PC-9 (cell line): ENCODE data around the gene TTL. TPM values are rescaled to one million over a fixed set of nuclear protein-coding genes. Genes with fewer than 3 reads are reported as not detected.

ENCODE experiments used
- BruUV-seq: library from RNA; stranded (reverse); fragments of 400-500 nt; replicated peaks from 2 replicates; lab custom pipeline; 2021; lab: Mats Ljungman, UMichigan
- CTCF ChIA-PET: fragments of 300-600 bp; sonication (Branson Sonifier 250); formaldehyde crosslinking; loops from one replicate; lab custom pipeline; 2022; ENCODE audit warnings: antibody characterized with exemption; lab: Charles Lee
- POLR2A ChIA-PET: fragments of 300-600 bp; sonication (Branson Sonifier 250); formaldehyde crosslinking; loops from one replicate; lab custom pipeline; 2022; ENCODE audit warnings: antibody characterized with exemption; ENCODE audit not compliant: unreplicated experiment; lab: Charles Lee
- DNase-seq, 2 experiments: peaks; one replicate each; pipeline versions ENCODE4 v3.0.0 to v3.0.0-alpha.2; 2015 to 2022; ENCODE audit warnings: mixed read lengths in 1 of 2
- H2AFZ ChIP-seq: fragments of 200-600 bp; sonication (generic); 2 replicates; pipeline ENCODE4 v1.8.1; 2017; ENCODE audit warnings: antibody characterized with exemption
- H3F3A ChIP-seq: fragments of 200-600 bp; sonication (generic); 2 replicates; pipeline ENCODE4 v1.8.1; 2017; ENCODE audit warnings: antibody characterized with exemption, mild to moderate bottlenecking, low read depth; ENCODE audit not compliant: insufficient read depth
- H3K27ac ChIP-seq: fragments of 200-600 bp; sonication (generic); 2 replicates; pipeline ENCODE4 v1.6.1; 2016; ENCODE audit warnings: mixed run types
- H3K27me3 ChIP-seq: fragments of 200-600 bp; sonication (generic); 2 replicates; pipeline ENCODE4 v1.6.1; 2016; ENCODE audit warnings: low read depth, mixed run types; ENCODE audit not compliant: insufficient read depth
- H3K36me3 ChIP-seq: fragments of 200-600 bp; sonication (generic); 2 replicates; pipeline ENCODE4 v1.6.1; 2016; ENCODE audit warnings: low read depth, mixed run types
- H3K4me1 ChIP-seq: fragments of 200-600 bp; sonication (generic); replicated peaks from 2 replicates; pipeline ENCODE4 v1.6.1; 2016; ENCODE audit warnings: mixed run types; ENCODE audit not compliant: insufficient read depth
- H3K4me2 ChIP-seq: fragments of 200-600 bp; sonication (generic); 2 replicates; pipeline ENCODE4 v1.6.1; 2017; ENCODE audit warnings: mixed run types
- H3K4me3 ChIP-seq: fragments of 200-600 bp; sonication (generic); 2 replicates; pipeline ENCODE4 v1.6.1; 2016; ENCODE audit warnings: mixed run types
- H3K79me2 ChIP-seq: fragments of 200-600 bp; sonication (generic); 2 replicates; pipeline ENCODE4 v1.6.1; 2017; ENCODE audit warnings: low read depth, mixed run types
- H3K9me2 ChIP-seq: fragments of 200-600 bp; sonication (generic); 2 replicates; pipeline ENCODE4 v1.8.1; 2017; ENCODE audit warnings: mild to moderate bottlenecking; ENCODE audit not compliant: insufficient read depth
- H3K9me3 ChIP-seq: fragments of 200-600 bp; sonication (generic); 2 replicates; pipeline ENCODE4 v1.8.1; 2016; ENCODE audit warnings: low read depth; ENCODE audit not compliant: insufficient read depth
- H4K20me1 ChIP-seq: fragments of 200-600 bp; sonication (generic); 2 replicates; pipeline ENCODE4 v1.8.1; 2017; ENCODE audit not compliant: insufficient read depth
- CTCF ChIP-seq: fragments of 200-600 bp; sonication (generic); conservative IDR thresholded peaks from 2 replicates; pipeline ENCODE4 v1.6.1; 2017; ENCODE audit warnings: mixed run types, antibody characterized with exemption, mild to moderate bottlenecking, moderate library complexity
- EZH2 ChIP-seq: fragments of 200-600 bp; sonication (generic); IDR thresholded peaks from 2 replicates; pipeline ENCODE4 v1.8.0; 2017; ENCODE audit warnings: antibody characterized with exemption, low read depth
- intact Hi-C: fragments of 100-400 bp; cut with micrococcal nuclease; formaldehyde crosslinking; loops from one replicate; pipeline ENCODE4 v1.10.0; 2022; ENCODE audit not compliant: unreplicated experiment
- total RNA-seq: library from RNA; stranded (reverse); gene quantifications from 2 replicates; pipeline ENCODE4 v1.2.3, GENCODE V29; 2021

Gene TTL
- total RNA-seq, 1 experiment from 2014 or later, result 25.4 TPM

DNA sequence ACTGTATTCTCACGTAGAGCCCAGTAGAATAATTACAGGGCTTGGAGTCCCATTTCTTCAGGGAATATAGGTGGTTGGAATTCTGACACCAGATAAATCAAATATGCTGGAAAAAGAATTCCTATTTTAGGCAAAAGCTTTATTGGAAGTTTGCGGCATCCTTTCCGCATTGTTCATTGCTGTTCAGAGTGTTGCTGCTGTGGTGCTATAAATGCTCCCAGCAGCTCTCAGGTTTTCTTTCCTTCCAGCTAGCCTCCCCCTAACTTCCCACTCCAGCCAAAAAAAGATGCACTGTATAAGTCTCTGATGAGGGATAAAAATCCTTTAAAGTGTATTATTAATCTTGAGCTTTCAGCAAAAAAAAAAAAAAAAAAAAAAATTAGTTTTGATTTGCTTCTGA lies 34.8 kb downstream of the TTL start:
- Histone ChIP-seq H3K4me1 (no peaks in the 10 kb centered on the region), H3F3A (no peaks in the 10 kb centered on the region), H2AFZ (no peak overlapping the region), H3K27me3 (no peaks in the 10 kb centered on the region), H3K9me2 (no peaks in the 10 kb centered on the region), H3K27ac (no peak overlapping the region), H3K4me2 (no peak overlapping the region), H4K20me1 (no peaks in the 10 kb centered on the region), H3K79me2 (no peaks in the 10 kb centered on the region), H3K4me3 (no peak overlapping the region), H3K36me3 (no peaks in the 10 kb centered on the region), H3K9me3 (no peaks in the 10 kb centered on the region)
- intact Hi-C loops, result no loop called here
- BruUV-seq, result no TSS peak
- TF ChIP-seq EZH2 (no peak), CTCF (no peak)
- DNase-seq, result no peak
- ChIA-PET POLR2A (interaction anchor here (0.7 kb wide), 1 partner anchor 571 kb away, joined by 3 read pairs; no protein-coding TSS in a partner anchor), CTCF (no interaction called here)

DNA sequence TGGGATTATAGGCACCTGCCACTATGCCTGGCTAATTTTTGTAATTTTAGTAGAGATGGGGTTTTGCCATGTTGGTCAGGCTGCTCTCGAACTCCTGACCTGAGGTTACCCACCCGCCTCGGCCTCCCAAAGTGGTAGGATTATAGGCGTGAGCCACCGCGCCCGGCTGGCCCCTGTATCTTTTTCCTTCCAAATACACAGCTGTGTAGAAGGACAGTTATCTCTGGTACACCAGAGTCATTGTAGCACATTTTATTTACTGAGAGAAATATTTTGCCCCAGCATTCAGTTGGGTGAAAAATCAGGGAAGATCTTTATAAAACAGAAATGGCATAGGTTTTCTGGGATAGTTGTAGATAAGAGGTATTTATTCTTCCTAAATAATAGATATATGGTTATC lies 36.9 kb downstream of the TTL start:
- Histone ChIP-seq H2AFZ (no peak overlapping the region), H3K79me2 (no peaks in the 10 kb centered on the region), H3K9me3 (no peaks in the 10 kb centered on the region), H3F3A (no peaks in the 10 kb centered on the region), H3K4me1 (no peaks in the 10 kb centered on the region), H3K9me2 (no peaks in the 10 kb centered on the region), H3K4me3 (no peak overlapping the region), H3K27me3 (no peaks in the 10 kb centered on the region), H4K20me1 (no peaks in the 10 kb centered on the region), H3K27ac (no peak overlapping the region), H3K36me3 (no peaks in the 10 kb centered on the region), H3K4me2 (no peak overlapping the region)
- DNase-seq, result no peak
- ChIA-PET POLR2A (no interaction called here), CTCF (interaction anchor here (0.6 kb wide), 1 partner anchor 471 kb away, joined by 8 read pairs; no protein-coding TSS in a partner anchor)
- intact Hi-C loops, result no loop called here
- no TSS peak for BruUV-seq
- no peak for TF ChIP-seq EZH2
- no peak for TF ChIP-seq CTCF

GRCh38 chr2:112519506-112519905 lies 37.5 kb downstream of the TTL start:
- Histone ChIP-seq H3K79me2 (no peaks in the 10 kb centered on the region), H3K9me3 (no peaks in the 10 kb centered on the region), H3K27me3 (no peaks in the 10 kb centered on the region), H3K36me3 (no peaks in the 10 kb centered on the region), H3K27ac (no peak overlapping the region), H4K20me1 (no peaks in the 10 kb centered on the region), H3F3A (no peaks in the 10 kb centered on the region), H3K9me2 (no peaks in the 10 kb centered on the region), H3K4me2 (no peak overlapping the region), H2AFZ (no peak overlapping the region), H3K4me1 (no peaks in the 10 kb centered on the region), H3K4me3 (no peak overlapping the region)
- no peak for TF ChIP-seq CTCF
- TF ChIP-seq EZH2, result no peak
- CTCF ChIA-PET, result interaction anchor here (0.6 kb wide), 1 partner anchor 472 kb away, joined by 8 read pairs; no protein-coding TSS in a partner anchor
- intact Hi-C loops, result no loop called here
- no TSS peak for BruUV-seq
- no peak for DNase-seq
- POLR2A ChIA-PET, result no interaction called here
